T-helper 2 cell treated with Interferon-gamma antibody and Interleukin-4, amounts not matched to agents 100 ng/mL and 5 ng/mL, for 36 hours (primary cell): Measurements from ENCODE around the gene PIAS3. TPM values are rescaled to one million over a fixed set of nuclear protein-coding genes. Genes with fewer than 3 reads are reported as not detected.
"Not testable (repeated sequence)": the region's sequence is repeated elsewhere in the genome, so short reads cannot be mapped to it uniquely, and the experiment has no call there.

Source experiments
- intact Hi-C: fragments of 100-400 bp; cut with micrococcal nuclease; formaldehyde crosslinking; loops from one replicate; pipeline ENCODE4 v1.15.1; 2023
- total RNA-seq: library from RNA; stranded (reverse); gene quantifications from 2 replicates; pipeline ENCODE4 v1.2.3, GENCODE V29; 2022

Gene PIAS3
- total RNA-seq, 1 donor from 2014 or later, result 21.3 TPM

GRCh38 chr1:145877923-145878486, 19.1 kb upstream of the PIAS3 start:
- intact Hi-C loops, result no loop called here

GRCh38 chr1:145874646-145875045, 15.8 kb upstream of the PIAS3 start:
- intact Hi-C loops, result no loop called here

- intact Hi-C loops, result no loop called here
Observed at GRCh38 chr1:145871994-145872924, 13.4 kb upstream of the PIAS3 start.

GRCh38 chr1:145868232-145868631, 9.4 kb upstream of the PIAS3 start:
- intact Hi-C loops, result no loop called here

GRCh38 chr1:145863282-145864018, 4.6 kb upstream of the PIAS3 start:
- intact Hi-C loops, result no loop called here

- intact Hi-C loops, result loop anchor here (1.0 to 5.0 kb wide), 7 partner anchors 26 to 176 kb away; partner anchors contain the start of genes ANKRD34A, ANKRD35, LIX1L and PEX11B
Observed at GRCh38 chr1:145859491-145860023, 676 bp upstream of the PIAS3 start.

GRCh38 chr1:145858238-145858900, 512 bp downstream of the PIAS3 start:
- intact Hi-C loops, result loop anchor here (2.0 to 5.0 kb wide), 3 partner anchors 68 to 119 kb away; partner anchors contain the start of genes ANKRD34A, POLR3GL and RBM8A

GRCh38 chr1:145857170-145857569, 1.7 kb downstream of the PIAS3 start:
- intact Hi-C loops, result loop anchor here (5.0 kb wide), 1 partner anchor 120 kb away; no protein-coding TSS in a partner anchor

GRCh38 chr1:145855426-145855948, 3.4 kb downstream of the PIAS3 start:
- intact Hi-C loops, result loop anchor here (5.0 kb wide), 1 partner anchor 122 kb away; no protein-coding TSS in a partner anchor

- intact Hi-C loops, result no loop called here
Observed at GRCh38 chr1:145849356-145850160, 9.3 kb downstream of the PIAS3 start.

- intact Hi-C loops, result no loop called here
Observed at GRCh38 chr1:145847827-145848226, 11.1 kb downstream of the PIAS3 start.

- intact Hi-C loops, result loop anchor here (1.0 kb wide), 1 partner anchor 161 kb away; no protein-coding TSS in a partner anchor
Observed at GRCh38 chr1:145846201-145846612, 12.7 kb downstream of the PIAS3 start.

- intact Hi-C loops, result loop anchor here (1.0 to 2.0 kb wide), 3 partner anchors 40 to 162 kb away; partner anchors contain the start of genes ANKRD35 and ITGA10
Observed at GRCh38 chr1:145845514-145846161, 13.2 kb downstream of the PIAS3 start, which contains the start of gene NUDT17. Gene NUDT17 (plus strand): TSS chr1:145845630. CDS start chr1:145845641, 11 bp downstream.

GRCh38 chr1:145845144-145845513, 13.8 kb downstream of the PIAS3 start:
- intact Hi-C loops, result loop anchor here (1.0 to 2.0 kb wide), 2 partner anchors 40 to 66 kb away; partner anchors contain the start of genes ANKRD35 and ITGA10

GRCh38 chr1:145843031-145843430, 15.8 kb downstream of the PIAS3 start:
- intact Hi-C loops, result no loop called here

- intact Hi-C loops, result no loop called here
Observed at GRCh38 chr1:145837656-145838055, 21.2 kb downstream of the PIAS3 start.

GRCh38 chr1:145830810-145831209, 28.1 kb downstream of the PIAS3 start:
- intact Hi-C loops, result not testable (repeated sequence)

GRCh38 chr1:145828367-145829026, 30.4 kb downstream of the PIAS3 start:
- intact Hi-C loops, result no loop called here
